ENCODE data around the gene RCOR1. TPM values are rescaled to one million over a fixed set of nuclear protein-coding genes. Genes with fewer than 3 reads are reported as not detected.

RCOR1 gene
- total RNA-seq, 1 donor from 2014 or later: 13.4 TPM

GRCh38 chr14:102749393-102750305, 157.2 kb downstream of the RCOR1 start:
- no peak for TF ChIP-seq CTCF (IDR thresholded peaks at IDR 0.05; ENCODE audit: insufficient read depth, low read length, poor library complexity, severe bottlenecking)
- H3K36me3 ChIP-seq (ENCODE audit: control insufficient read depth, insufficient read depth, low read length): no peaks in the 10 kb centered on the region
- no peak overlapping the region for H3K4me3 ChIP-seq (ENCODE audit: low read depth, low read length)
- no peaks in the 10 kb centered on the region for H3K27me3 ChIP-seq (ENCODE audit: control insufficient read depth, insufficient read depth, low read length)
- DNase-seq (ENCODE audit: low read depth): no peak

- DNase-seq (ENCODE audit: low read depth): no peak
- no peak overlapping the region for H3K4me3 ChIP-seq (ENCODE audit: low read depth, low read length)
- no peaks in the 10 kb centered on the region for H3K36me3 ChIP-seq (ENCODE audit: control insufficient read depth, insufficient read depth, low read length)
- no peak for TF ChIP-seq CTCF (IDR thresholded peaks at IDR 0.05; ENCODE audit: insufficient read depth, low read length, poor library complexity, severe bottlenecking)
- no peaks in the 10 kb centered on the region for H3K27me3 ChIP-seq (ENCODE audit: control insufficient read depth, insufficient read depth, low read length)
Measured at GRCh38 chr14:102750376-102750775, 157.9 kb downstream of the RCOR1 start.

GRCh38 chr14:102751088-102751487, 158.6 kb downstream of the RCOR1 start:
- H3K4me3 ChIP-seq (ENCODE audit: low read depth, low read length): no peak overlapping the region
- TF ChIP-seq CTCF (IDR thresholded peaks at IDR 0.05; ENCODE audit: insufficient read depth, low read length, poor library complexity, severe bottlenecking): no peak
- no peak for DNase-seq (ENCODE audit: low read depth)
- no peaks in the 10 kb centered on the region for H3K27me3 ChIP-seq (ENCODE audit: control insufficient read depth, insufficient read depth, low read length)
- no peaks in the 10 kb centered on the region for H3K36me3 ChIP-seq (ENCODE audit: control insufficient read depth, insufficient read depth, low read length)

- no peak for DNase-seq (ENCODE audit: low read depth)
- H3K36me3 ChIP-seq (ENCODE audit: control insufficient read depth, insufficient read depth, low read length): no peaks in the 10 kb centered on the region
- no peak overlapping the region for H3K4me3 ChIP-seq (ENCODE audit: low read depth, low read length)
- no peak for TF ChIP-seq CTCF (IDR thresholded peaks at IDR 0.05; ENCODE audit: insufficient read depth, low read length, poor library complexity, severe bottlenecking)
- H3K27me3 ChIP-seq (ENCODE audit: control insufficient read depth, insufficient read depth, low read length): no peaks in the 10 kb centered on the region
Measured at GRCh38 chr14:102752239-102752847, 159.9 kb downstream of the RCOR1 start.

GRCh38 chr14:102754370-102755262, 162.2 kb downstream of the RCOR1 start:
- no peak for DNase-seq (ENCODE audit: low read depth)
- no peak for TF ChIP-seq CTCF (IDR thresholded peaks at IDR 0.05; ENCODE audit: insufficient read depth, low read length, poor library complexity, severe bottlenecking)
- no peaks in the 10 kb centered on the region for H3K27me3 ChIP-seq (ENCODE audit: control insufficient read depth, insufficient read depth, low read length)
- no peaks in the 10 kb centered on the region for H3K36me3 ChIP-seq (ENCODE audit: control insufficient read depth, insufficient read depth, low read length)
- H3K4me3 ChIP-seq (ENCODE audit: low read depth, low read length): no peak overlapping the region

Measured in kidney epithelial cell (primary cell).